Activated CD4-positive, CD25-positive, alpha-beta regulatory T cell treated with anti-CD3 and anti-CD28 coated beads, Interleukin-2, amount 50 U/mL, for 16 hours (primary cell): ENCODE measurements around the gene FNBP1.

Experiments
- DNase-seq: peaks from one replicate; pipeline ENCODE4 v3.0.0-alpha.2; 2020; ENCODE audit warnings: low read depth, low spot score

The FNBP1 gene

GRCh38 chr9:130045725-130046450, 2.9 kb upstream of the FNBP1 start:
- no peak for DNase-seq

DNA sequence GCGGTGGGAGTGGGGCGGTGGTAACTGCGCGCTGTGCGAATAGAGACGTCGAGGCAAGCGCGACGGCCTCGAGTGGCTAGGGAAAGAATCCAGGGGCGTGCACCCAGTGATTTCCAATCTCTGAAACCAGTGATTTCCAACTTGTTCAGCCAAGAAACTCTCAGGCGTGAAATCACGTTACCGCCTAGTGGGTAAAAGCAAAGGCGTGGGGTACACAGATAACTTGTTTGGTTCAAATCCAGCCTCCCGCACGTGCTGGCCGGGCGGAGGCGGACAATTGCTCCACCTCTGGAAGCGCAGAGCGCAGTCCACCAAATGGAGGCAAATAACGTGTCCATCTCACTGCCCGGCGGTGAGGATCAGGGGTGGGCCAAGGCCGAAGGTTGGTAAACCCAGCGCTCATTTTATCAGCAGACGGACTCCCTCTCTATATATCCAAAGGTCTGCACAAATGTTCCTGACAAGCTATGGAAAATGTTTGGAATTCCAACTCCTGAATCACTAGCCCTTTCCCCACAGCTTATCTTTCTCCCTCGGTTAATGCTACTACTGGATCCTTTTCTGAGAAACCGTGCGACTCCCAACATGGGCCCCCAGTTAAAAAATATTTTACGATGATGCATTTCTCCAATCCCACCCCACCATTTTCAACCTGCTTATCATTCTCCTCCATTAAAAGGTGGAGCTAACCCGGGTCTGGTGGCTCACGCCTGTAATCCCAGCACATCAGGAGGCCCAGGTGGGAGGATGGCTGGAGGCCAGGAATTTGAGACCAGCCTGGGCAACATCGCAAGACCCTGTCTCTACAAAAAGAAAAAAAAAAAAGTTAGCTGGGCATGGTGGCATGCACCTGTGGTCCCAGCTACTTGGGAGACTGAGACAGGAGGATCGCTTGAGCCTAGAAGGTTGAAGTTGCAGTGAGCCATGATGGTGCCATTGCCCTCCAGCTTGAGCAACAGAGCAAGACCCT, 950 bp upstream of the FNBP1 start:
- no peak for DNase-seq

DNA sequence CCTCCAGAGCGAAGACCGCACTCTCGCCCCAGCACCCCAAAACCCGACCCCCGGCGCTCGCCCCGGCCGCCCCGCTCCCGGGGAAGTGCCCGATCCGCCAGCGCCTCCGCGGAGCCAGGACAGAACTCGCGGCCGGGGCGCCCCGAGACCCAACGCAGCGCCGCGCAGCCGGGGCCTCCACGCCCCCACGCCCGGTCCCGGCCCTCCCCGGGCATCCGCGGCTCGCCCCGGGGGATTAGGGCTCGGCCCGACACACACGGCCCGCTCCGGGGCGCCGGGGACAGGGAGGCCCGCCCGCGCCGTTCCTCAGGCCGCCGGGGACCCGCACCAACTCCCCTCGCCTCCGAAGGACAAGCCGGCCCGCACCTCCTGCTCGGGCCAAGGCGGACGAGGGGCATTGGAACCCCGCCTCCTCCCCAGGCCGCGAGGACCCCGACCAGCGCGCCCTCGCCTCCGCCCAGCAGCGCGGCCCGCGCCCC, 544 bp downstream of the FNBP1 start:
- no peak for DNase-seq

- DNase-seq: no peak
Measured at GRCh38 chr9:130041648-130042405, 1.2 kb downstream of the FNBP1 start.

DNA sequence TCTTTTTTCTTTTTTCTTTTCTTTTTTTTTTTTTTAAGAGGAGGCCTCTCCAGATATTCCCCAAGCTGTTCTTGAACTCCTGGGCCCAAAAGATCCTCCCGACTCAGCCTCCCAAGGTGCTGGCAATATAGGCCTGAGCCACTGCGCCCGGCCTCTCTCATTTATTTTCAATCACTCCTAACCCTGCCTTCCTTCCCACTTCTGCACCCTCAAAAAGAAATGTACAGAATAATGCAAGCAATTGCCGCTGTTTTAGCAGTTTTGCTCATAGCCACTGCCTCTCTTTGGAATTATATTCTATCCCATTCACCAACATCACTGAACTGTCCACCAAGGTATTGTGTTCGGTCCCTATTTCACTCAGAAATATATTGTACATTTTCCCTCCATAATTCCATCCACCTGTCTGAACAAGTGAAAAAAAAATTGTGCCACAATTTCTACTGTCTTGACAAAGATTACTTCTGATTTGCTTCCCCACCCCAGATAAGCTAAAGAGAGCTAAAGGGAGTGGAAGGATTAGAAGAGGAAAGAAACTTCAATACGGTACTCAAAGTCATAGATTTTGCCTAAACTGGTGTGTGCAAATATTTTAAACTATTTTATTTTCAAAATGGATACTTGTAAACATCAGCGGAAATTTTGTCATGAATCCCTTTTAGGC, 1.9 kb downstream of the FNBP1 start:
- DNase-seq: no peak

- no peak for DNase-seq
Measured at GRCh38 chr9:130039528-130040147, 3.4 kb downstream of the FNBP1 start.

GRCh38 chr9:130036099-130036498, 6.9 kb downstream of the FNBP1 start:
- no peak for DNase-seq

GRCh38 chr9:130034570-130034969, 8.4 kb downstream of the FNBP1 start:
- no peak for DNase-seq

DNA sequence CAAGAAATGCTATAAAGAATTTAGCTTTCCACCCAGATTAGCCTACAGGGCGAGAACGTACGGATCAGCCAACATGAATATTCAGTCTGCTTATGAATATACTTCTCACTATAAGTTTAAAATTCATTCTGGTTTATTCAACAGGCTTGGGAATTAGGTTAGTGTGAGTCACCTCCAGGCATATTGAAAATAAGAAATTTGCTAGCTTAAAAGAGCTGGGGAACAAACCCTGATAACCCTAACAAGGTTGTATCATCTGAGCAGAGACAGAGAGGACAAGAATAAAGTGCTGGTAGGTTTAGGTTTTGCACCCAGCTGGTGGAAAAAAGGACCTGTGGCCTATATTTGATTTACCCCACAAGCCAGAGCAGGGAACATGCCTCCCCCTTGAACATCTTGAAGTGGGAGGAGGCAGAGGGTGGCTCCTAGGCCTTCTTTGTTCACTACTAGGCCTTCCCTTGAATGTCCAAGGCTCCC, 12.3 kb downstream of the FNBP1 start:
- no peak for DNase-seq

- DNase-seq: no peak
Measured at GRCh38 chr9:130029223-130029973, 13.6 kb downstream of the FNBP1 start.

GRCh38 chr9:130028493-130029222, 14.3 kb downstream of the FNBP1 start:
- DNase-seq: no peak

DNA sequence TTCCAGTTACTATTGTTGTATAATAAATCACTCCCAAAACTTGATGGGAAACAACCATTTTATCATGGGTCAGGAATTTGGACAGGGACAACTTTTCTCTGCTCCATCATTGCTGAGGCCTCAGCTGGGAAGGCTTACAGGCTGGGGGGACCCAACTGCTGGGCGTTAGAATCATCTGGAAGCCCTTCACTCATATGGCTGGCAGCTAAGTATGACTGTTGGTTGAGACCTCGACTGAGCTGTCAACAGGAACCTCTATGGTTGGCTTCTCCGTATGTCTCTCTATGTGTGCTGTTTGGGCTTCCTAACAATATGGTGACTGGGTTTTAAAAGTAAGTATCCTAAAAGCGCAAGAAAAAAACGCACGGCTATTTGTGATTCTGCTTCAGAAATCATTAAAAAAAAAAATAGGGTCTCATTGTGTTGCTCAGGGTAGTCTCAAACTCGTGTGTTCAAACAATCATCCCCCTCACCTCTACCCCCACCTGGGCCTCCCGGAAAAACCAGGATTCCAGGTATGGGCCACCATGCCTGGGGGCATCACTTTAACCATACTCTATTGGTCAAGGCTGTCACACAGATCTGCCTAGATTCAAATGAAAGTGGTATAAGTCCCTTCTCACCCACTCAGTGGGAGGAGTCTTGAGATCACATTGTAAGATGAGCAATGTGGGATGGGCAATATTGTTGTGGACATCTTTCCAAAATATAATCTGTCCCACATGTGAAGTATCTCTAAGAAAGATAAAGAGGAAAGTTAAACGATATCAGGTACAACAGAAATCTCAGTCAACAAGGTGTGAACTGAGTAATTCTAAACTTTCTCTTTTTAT, 15.2 kb downstream of the FNBP1 start:
- no peak for DNase-seq

GRCh38 chr9:130026583-130027340, 16.2 kb downstream of the FNBP1 start:
- DNase-seq: no peak

- no peak for DNase-seq
Measured at GRCh38 chr9:130024597-130024994, 18.4 kb downstream of the FNBP1 start.

DNA sequence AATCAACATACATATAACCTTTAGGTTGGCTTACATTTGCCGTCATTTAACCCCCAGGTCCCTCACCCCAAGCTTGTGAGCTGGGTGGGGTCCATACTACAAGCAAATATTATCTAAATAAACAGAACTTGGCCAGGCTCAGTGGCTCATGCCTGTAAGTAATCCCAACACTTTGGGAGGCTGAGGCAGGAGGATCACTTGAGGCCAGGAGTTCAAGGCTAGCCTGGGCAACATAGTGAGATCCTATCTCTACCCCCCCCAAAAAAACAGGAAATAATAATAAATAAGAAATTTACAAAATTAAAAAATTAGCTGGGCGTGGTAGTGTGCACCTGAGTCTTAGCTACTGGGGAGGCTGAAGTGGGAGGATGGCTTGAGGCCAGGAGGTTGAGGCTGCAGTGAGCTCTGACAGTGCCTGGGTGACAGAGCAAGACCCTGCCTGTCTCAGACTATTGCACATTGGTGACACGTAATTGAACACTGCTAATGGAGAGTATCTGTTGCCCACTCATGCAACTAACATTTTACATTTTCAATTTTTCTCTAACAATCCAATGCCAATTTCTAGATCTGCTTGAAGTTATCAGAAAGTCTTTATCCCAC, 18.9 kb downstream of the FNBP1 start:
- no peak for DNase-seq

DNA sequence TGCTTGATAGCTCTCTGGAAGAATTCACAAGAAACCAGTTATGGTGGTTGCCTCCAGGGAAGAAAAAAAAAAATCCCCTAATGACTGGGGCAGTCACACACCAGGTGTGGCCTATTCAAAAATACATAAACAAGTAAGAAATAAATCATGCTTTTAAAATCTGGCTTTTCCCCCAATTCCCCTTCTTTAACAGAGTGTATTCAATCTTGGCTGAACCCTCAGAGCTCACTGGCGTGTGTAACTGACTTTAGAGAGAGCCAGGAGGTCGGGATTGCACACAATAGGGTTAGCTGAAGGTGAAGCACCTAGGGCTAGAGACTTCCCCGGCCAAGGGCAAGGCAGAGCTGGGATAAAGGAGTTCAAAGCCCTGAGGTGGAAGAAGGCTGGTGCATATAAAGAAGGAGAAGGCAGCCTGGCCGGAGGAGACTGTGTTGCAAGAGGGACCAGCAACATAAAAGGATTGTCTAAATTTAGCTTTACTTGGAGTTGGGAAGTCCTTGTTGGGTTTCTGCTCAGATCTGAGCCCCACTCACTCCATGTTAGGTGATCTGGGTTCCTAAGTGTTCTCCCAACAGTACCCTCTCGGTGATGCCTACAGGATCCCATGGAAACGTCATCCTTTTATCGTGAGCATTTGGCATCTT, 19.7 kb downstream of the FNBP1 start:
- DNase-seq: no peak
